ENCODE results near the gene GCGR. TPM values are rescaled to one million over a fixed set of nuclear protein-coding genes. Genes with fewer than 3 reads are reported as not detected.

Gene GCGR
- total RNA-seq, 2 donors from 2014 or later, result not detected

- H3K9ac ChIP-seq (ENCODE audit: low read depth in 2 of 2, low read length in 2 of 2), result peak within 1 kb of the TSS; percentile 95 to 97
- DNase-seq, result no peak
- peak within 1 kb of the TSS; percentile 96 for H3K4me3 ChIP-seq
- H3K36me3 ChIP-seq, result peaks cover 8% of the 10 kb centered on the region
- intact Hi-C loops (cut with DNase I), result no loop called here
- H3K27me3 ChIP-seq, result no peaks in the 10 kb centered on the region
- H3K27ac ChIP-seq, result peak within 1 kb of the TSS; percentile 92
- TF ChIP-seq CTCF (IDR thresholded peaks at IDR 0.05), result no peak
- peaks cover 20% of the 10 kb centered on the region for H3K4me1 ChIP-seq
- H3K9me3 ChIP-seq, result no peaks in the 10 kb centered on the region
Measured at GRCh38 chr17:81859906-81860755, 56.2 kb downstream of the GCGR start, which contains the start of gene P4HB. Gene P4HB (minus strand): TSS chr17:81860535. CDS start chr17:81860471, 64 bp downstream.

- TF ChIP-seq CTCF (IDR thresholded peaks at IDR 0.05), result no peak
- intact Hi-C loops (cut with DNase I), result no loop called here
- Histone ChIP-seq H3K27me3 (no peaks in the 10 kb centered on the region), H3K4me1 (peaks cover 28% of the 10 kb centered on the region), H3K9me3 (no peaks in the 10 kb centered on the region), H3K36me3 (peaks cover 4% of the 10 kb centered on the region), H3K4me3 (peak overlapping the region; percentile 44), H3K9ac (ENCODE audit: low read depth in 2 of 2, low read length in 2 of 2) (peak overlapping the region; percentile 85 to 97), H3K27ac (peak overlapping the region; percentile 89)
- peak; percentile 99 for DNase-seq
Measured at GRCh38 chr17:81860756-81861568, 57.0 kb downstream of the GCGR start.

- Histone ChIP-seq H3K9me3 (no peaks in the 10 kb centered on the region), H3K4me1 (peaks cover 41% of the 10 kb centered on the region), H3K27ac (no peak overlapping the region), H3K27me3 (no peaks in the 10 kb centered on the region), H3K36me3 (peaks cover 3% of the 10 kb centered on the region), H3K9ac (ENCODE audit: low read depth in 2 of 2, low read length in 2 of 2) (peak overlapping the region in 1 of 2 donors; percentile 24), H3K4me3 (no peak overlapping the region)
- TF ChIP-seq CTCF (IDR thresholded peaks at IDR 0.05), result no peak
- intact Hi-C loops (cut with DNase I), result no loop called here
- no peak for DNase-seq
Measured at GRCh38 chr17:81863123-81863675, 59.2 kb downstream of the GCGR start.

Other genes with a start within 250 kb of the GCGR start
- 10 to 100 TPM; 69.8 to 74.1 TPM for gene NPLOC4, start 167.0 kb upstream of the GCGR start, total RNA-seq
- under 1 TPM; 0.25 to 0.32 TPM for gene TSPAN10, start 167.0 kb upstream of the GCGR start, total RNA-seq
- gene PDE6G, start 147.6 kb upstream of the GCGR start, total RNA-seq, result not detected
- 10 to 100 TPM; 21.7 to 42.8 TPM for gene OXLD1, start 137.5 kb upstream of the GCGR start, total RNA-seq
- gene CCDC137, start 137.4 kb upstream of the GCGR start, total RNA-seq, result 10 to 100 TPM; 13.7 to 41.1 TPM
- 10 to 100 TPM; 24.6 to 25.0 TPM for gene ARL16, start 120.4 kb upstream of the GCGR start, total RNA-seq
- 100 to 1,000 TPM in 1 of 2 donors, 10 to 100 TPM in 1; 75.2 to 131 TPM for gene HGS, start 120.1 kb upstream of the GCGR start, total RNA-seq
- 100 to 1,000 TPM; 106 to 225 TPM for gene MRPL12, start 100.8 kb upstream of the GCGR start, total RNA-seq
- 100 to 1,000 TPM in 1 of 2 donors, 10 to 100 TPM in 1; 46.0 to 110 TPM for gene SLC25A10, start 91.9 kb upstream of the GCGR start, total RNA-seq
- gene MCRIP1, start 29.1 kb downstream of the GCGR start, total RNA-seq, result 10 to 100 TPM; 25.9 to 26.2 TPM
- gene PPP1R27, start 30.9 kb downstream of the GCGR start, total RNA-seq, result not detected
- gene P4HB, start 56.4 kb downstream of the GCGR start, total RNA-seq, result 1,000 to 10,000 TPM in 1 of 2 donors, 100 to 1,000 TPM in 1; 719 to 1,051 TPM
- 100 to 1,000 TPM; 407 to 546 TPM for gene ARHGDIA, start 67.2 kb downstream of the GCGR start, total RNA-seq
- 100 to 1,000 TPM in 1 of 2 donors, 10 to 100 TPM in 1; 66.6 to 191 TPM for gene ALYREF, start 87.4 kb downstream of the GCGR start, total RNA-seq
- 100 to 1,000 TPM; 106 to 174 TPM for gene ANAPC11, start 87.6 kb downstream of the GCGR start, total RNA-seq
- gene NPB, start 98.1 kb downstream of the GCGR start, total RNA-seq, result under 1 TPM in 1 of 2 donors, not detected in 1; 0.22 TPM
- 10 to 100 TPM; 47.5 to 71.6 TPM for gene PCYT2, start 107.2 kb downstream of the GCGR start, total RNA-seq
- 10 to 100 TPM; 43.3 to 81.9 TPM for gene SIRT7, start 114.0 kb downstream of the GCGR start, total RNA-seq
- gene MAFG, start 123.6 kb downstream of the GCGR start, total RNA-seq, result 10 to 100 TPM; 16.0 to 20.4 TPM
- gene PYCR1, start 133.2 kb downstream of the GCGR start, total RNA-seq, result 100 to 1,000 TPM in 1 of 2 donors, 10 to 100 TPM in 1; 56.5 to 131 TPM
- gene MYADML2, start 143.1 kb downstream of the GCGR start, total RNA-seq, result under 1 TPM in 1 of 2 donors, not detected in 1; 0.27 TPM
- gene NOTUM, start 157.0 kb downstream of the GCGR start, total RNA-seq, result under 1 TPM in 1 of 2 donors, not detected in 1; 0.57 TPM
- gene ASPSCR1, start 173.5 kb downstream of the GCGR start, total RNA-seq, result 10 to 100 TPM; 21.7 to 43.0 TPM
- gene CENPX, start 218.7 kb downstream of the GCGR start, total RNA-seq, result 100 to 1,000 TPM in 1 of 2 donors, 10 to 100 TPM in 1; 91.1 to 238 TPM
- gene LRRC45, start 219.2 kb downstream of the GCGR start, total RNA-seq, result 10 to 100 TPM; 16.6 to 60.0 TPM
- gene RAC3, start 227.5 kb downstream of the GCGR start, total RNA-seq, result 10 to 100 TPM in 1 of 2 donors, 1 to 10 TPM in 1; 7.0 to 16.6 TPM
- gene DCXR, start 233.5 kb downstream of the GCGR start, total RNA-seq, result 100 to 1,000 TPM; 115 to 183 TPM
- gene RFNG, start 247.7 kb downstream of the GCGR start, total RNA-seq, result 10 to 100 TPM; 30.6 to 32.1 TPM
- 100 to 1,000 TPM in 1 of 2 donors, 10 to 100 TPM in 1; 70.8 to 129 TPM for gene GPS1, start 247.7 kb downstream of the GCGR start, total RNA-seq

Data from colonic mucosa (tissue), 4 donors.